HG03565 (cell line): ENCODE results near the gene CROCC.

Experiments used
- ATAC-seq: cut with Tn5 transposase; IDR thresholded peaks from one replicate; pipeline ENCODE4 v1.9.1; 2021; ENCODE audit warnings: mild to moderate bottlenecking, moderate library complexity; ENCODE audit not compliant: unreplicated experiment

The CROCC gene

DNA sequence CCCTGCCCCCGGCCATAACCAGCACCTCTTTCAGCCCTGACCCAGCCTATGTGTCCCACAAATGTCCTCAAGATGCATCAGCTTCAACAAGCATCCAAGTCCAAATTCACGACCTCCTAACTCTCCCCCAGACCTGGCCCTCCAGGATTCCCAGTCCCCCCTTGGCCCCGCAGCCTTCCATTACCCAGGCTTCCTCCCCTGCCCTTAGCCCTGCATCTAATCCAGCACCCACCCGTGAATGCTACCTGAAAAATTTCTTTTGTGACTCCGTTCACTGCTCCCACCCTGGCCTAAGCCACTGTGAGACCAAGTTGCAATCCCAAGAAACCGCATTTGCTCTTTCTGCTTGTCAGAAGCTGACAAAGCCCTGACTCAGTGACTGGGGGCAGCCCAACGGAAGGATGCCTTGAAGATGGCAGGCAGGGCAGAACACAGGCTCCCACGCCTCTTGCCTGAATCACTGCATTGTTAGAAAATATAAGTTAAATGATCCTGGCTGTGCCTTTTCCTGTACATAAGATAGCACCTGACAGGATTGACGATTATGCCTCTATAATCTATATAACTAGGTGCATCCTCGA, 59.6 kb downstream of the CROCC start:
- no peak for ATAC-seq

DNA sequence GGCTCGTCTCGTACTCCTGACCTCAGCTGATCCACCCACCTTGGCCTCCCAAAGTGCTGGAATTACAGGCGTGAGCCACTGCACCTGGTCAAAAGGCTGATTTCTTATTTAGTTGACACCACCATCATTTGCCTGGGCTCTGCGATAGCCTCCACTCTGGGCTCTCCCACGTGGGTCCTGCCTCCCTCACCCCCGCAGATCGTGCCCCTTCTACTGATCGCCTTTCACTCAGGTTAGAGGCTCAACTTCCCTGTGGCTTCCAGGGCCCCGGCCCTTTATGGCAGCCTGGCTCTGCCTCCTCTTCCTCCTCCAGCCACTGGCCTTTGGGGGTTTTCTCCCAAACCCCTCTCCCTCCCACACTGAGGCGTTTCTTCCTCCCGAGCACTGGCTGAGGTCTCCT, 61.2 kb downstream of the CROCC start:
- ATAC-seq = no peak

DNA sequence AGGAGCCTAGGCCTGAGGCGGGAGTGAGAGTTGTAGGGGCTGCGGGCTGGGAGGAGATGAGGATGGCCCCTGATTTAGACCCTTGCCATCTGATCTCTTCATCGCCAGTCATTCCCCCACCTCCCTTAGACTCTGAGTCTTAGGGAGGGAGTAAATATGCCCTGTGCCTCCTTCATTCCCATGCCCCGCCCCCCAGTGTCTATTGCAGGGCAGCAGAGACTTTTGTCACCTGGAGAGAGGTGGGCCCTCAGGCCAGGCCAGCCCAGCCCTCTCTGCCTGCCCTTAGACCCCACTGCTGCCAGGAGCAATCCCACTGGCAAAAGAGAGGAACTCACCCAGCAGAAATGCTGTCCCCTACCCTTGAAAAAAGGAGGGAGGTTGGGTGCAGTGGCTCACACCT, 61.9 kb downstream of the CROCC start:
- ATAC-seq = no peak

DNA sequence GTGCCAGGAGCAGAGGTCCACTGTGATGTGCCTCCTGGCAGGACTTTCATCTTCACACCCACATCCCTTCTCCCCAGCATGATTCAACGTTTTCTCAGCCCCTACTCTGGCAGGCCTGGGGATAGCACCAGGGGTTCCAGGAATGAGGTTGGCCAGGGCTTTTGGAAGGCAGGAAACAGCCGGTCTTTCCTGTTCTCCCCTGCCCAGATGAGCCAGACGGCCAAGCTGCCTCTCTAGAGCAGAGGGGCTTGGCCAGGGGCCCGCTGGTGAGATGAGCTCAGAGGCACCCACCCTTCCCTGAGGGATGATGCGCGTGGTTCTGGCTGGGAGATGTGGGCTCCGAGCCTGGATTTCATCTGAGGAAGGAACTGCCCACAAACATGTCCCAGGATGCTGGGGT, 63.0 kb downstream of the CROCC start:
- ATAC-seq = no peak

DNA sequence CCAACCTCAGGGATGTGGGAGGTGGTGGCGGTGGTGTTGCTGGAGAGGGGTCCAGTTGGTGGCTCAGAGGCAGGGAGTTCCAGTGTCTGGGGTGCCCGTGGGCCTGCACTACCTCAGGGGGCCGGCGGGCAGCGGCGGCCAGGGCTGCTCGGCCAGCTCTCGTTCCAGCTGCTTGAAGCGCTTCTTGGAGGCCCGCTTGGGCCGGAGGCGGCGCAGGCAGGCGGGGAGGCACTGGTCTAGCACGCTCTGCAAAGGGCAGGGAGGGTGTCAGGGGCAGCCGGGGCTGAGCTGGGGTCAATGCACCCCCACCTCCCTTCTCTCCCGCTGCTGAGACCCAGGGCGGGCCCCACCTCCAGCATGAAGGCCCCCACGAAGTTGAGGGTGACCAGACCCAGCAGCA, 64.4 kb downstream of the CROCC start:
- no peak for ATAC-seq

DNA sequence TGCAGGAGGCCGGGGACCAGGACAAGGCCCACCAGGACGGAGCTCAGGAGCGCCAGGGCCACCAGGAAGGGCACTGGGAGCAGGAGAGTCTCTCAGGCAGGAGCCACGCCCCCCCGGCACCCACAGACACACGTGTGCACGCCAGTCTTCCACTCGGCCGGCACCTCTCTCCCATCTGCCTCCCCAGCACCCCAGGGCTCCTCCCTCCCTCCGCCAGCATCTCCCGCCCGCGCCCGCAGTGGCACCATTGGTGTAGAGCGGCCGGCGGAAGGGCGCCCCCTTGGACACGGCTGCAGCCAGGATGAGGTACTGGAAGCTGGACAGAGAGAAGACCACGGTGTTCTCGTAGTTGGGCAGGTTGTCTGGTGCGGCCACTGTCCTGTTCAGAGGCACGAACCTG, 64.8 kb downstream of the CROCC start:
- ATAC-seq = no peak

DNA sequence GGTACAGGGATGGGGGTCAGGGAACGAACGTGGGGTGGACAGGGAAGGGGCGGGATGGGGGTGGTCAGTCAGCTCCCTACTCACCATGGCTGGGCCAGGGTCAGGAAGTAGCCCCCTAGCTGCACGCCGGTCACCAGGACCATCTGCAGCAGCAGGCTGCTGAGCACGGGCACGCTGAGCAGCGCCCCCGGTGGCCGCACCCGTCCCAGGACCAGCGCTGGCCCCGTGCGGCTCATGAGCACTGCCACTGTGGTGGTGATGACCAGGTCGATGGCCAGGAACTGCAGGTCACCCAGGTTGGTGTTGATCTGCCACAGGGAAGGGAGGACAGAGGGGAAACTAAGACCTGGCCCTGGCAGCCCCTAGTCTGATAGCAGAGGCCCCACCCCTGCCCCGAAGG, 65.2 kb downstream of the CROCC start:
- no peak for ATAC-seq

DNA sequence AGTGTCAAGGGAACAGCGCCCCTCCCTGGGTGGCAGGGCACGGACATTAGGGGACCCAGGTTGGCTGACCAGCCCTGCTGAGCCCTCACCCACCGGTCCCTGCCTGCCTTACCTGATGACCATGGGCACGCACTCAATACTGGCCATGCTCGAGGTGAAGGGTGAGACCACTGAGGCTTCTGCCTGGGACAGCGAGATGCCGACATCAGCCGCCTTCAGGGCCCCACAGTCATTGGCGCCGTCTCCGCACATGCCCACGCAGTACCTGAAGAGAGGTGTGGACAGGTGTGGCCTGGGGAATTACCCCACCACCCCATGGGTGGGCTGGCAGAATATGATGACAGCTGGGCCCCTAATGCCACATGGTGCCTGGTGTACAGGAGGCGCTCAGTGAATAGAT, 66.5 kb downstream of the CROCC start:
- no peak for ATAC-seq

DNA sequence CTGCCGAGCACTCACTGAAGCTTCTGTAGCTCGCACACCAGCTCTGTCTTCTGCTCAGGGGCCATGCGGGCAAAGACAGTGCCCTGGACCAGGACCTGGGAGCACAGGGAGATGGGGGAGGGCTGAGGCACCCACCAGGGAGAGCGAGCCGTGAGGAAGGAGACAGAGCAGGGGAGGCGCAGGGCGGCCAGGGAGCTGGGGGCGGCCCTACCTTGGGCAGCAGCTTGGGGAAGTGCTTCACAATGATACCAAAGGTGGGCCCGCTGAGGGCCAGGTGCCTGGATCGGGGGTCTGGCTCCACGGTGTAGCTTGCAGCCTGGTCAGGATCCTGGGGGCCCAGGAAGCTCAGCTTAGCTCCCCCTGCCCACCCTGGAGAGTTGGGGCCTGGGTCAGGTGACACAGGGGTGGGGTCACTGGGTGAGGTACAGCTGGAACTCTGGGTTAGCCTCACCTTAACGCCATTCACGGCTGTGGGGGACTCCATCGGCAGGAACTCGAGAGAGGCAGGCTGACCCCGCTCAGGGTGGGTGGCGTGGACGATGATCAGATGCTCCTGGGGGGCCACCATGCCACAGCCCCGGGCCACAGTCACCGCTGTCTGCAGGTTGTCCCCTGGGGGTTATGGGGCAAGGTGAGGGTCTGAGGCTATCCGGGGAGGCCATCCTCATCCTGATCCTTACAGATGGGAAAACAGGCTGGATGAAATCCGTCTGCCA, 68.1 kb downstream of the CROCC start:
- ATAC-seq = no peak

DNA sequence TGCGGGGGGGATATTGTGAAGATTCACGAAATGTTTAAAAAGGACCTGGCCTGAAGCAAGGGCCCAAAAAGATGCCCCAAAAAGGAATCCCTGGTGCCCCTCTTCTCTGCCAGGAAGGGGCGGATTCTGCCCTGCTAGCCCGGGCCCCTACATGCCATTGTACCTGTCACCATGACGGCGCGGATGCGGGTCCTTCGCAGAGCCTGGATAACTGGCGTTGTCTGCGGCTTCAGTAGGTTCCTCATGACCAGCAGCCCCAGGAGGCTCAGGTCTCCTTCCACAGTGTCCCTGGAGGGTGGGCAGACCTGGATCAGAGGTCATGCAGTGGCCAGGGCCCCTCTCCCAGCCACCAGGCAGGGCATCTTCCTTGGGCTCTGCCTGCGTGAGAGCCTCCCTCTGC, 69.8 kb downstream of the CROCC start:
- no peak for ATAC-seq

DNA sequence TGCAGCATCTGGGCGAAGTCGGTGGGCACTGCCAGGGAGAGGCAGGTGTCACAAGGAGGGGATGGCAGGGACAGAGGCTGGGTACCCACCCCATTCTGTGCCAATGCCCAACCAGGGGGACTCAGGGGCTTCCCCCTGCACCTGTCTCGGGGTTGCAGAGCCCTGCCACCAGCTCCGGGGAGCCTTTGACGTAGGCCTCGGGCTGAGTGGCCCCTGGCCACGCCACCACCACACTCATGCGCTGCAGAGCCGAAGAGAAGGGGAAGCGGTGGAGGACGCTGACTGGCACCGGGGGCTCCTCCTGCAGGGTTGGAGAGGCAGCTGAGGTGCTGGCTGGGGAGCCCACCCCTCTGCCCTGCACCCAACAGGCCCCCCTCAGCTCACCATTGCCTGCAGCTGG, 70.4 kb downstream of the CROCC start:
- ATAC-seq = no peak

DNA sequence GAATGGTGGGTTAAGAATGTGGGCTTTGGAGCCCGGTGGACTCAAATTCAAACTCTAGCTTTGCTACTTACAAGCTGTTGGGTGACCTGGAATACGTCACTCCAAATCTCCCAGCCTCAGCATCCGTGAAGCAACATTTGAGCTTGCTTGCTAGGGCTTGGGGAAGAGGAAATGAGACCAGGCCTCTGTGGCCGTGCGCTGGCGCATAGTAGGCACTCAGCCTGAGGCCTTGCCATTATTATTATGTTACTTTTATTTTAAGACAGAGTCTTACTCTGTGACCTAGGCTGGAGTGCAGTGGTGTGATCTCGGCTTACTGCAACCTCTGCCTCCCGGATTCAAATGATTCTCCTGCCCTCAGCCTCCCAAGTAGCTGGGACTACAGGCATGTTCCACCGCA, 70.9 kb downstream of the CROCC start:
- no peak for ATAC-seq

DNA sequence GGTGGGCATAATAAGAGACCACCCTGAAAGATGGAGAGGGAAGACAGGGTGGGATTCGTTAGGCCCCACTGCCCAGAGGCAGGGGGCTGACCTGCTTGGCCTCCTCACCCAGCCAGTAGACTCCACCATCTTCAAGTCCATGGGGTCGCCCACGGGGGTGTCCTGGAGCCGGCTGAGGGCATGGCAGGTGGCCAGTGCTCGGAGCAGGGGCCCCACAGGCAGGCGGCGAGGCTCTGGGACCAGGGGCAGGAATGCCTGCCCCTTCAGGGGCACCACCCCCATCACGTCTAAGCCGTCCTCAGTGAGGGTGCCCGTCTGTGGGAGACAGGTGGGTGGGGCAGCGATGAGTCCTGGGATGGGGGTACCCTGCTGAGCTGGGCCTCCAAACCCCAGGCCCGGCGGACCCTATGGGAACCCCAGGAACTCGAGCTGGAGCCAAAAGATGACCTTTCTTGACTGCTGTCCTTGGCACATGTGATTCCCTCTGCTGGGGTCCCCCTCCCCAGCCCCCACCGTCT, 71.8 kb downstream of the CROCC start:
- no peak for ATAC-seq

DNA sequence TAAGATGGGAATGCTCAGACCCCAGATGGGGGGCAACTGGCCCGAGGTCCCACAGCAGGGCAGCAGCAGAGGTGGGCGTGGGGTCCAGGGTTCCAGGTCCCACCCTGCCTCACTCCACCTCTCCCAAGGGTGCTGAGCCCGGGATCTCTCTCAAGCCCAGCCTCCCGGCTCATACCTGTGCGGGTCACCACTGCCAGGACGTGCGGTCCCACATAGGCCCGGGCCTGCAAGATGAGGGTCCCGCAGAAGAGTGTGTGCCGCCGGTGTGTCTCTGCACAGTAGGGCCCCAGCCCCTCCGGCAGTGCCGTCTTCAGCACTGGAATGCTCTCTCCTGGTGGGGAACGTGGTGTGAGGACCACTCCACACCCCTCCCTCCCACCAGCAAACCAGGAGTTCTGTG, 75.1 kb downstream of the CROCC start:
- no peak for ATAC-seq

DNA sequence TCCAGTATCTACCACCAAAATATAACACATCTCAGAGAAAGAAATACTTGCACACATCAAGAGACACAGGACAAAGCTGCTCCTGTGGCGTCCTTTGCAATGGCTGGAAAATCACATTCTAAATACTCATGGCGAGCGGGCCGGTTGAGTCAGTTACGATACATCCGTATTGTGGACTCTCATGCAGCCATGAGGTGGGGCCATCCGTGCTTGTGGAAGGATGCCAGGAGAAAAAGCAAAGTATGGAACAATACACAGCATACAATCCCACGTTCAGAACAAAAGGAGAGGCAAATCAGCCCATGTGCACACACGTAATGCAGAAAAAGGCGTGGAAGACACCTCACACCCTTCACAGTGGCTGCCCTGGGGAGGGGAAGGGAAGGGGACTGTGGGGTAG, 76.9 kb downstream of the CROCC start:
- no peak for ATAC-seq

DNA sequence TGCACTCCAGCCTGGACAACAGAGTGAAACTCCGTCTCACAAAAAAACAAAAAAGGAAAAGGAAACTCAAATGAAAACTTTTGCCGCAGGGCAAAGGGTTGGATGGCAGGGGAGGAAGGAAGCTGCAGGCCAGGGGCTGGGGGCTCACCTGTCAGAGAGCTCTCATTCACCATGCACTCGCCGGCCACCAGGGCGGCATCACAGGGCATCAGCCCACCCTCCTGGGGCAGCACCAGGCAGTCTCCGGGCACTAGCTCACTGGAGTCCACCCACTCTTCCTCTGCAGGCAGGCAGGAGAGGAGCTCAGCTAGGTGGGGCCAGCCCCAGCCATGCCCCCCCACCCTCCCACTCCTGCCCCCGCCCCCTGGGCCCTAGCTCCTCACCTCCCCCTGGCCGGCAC, 78.1 kb downstream of the CROCC start:
- ATAC-seq = no peak

DNA sequence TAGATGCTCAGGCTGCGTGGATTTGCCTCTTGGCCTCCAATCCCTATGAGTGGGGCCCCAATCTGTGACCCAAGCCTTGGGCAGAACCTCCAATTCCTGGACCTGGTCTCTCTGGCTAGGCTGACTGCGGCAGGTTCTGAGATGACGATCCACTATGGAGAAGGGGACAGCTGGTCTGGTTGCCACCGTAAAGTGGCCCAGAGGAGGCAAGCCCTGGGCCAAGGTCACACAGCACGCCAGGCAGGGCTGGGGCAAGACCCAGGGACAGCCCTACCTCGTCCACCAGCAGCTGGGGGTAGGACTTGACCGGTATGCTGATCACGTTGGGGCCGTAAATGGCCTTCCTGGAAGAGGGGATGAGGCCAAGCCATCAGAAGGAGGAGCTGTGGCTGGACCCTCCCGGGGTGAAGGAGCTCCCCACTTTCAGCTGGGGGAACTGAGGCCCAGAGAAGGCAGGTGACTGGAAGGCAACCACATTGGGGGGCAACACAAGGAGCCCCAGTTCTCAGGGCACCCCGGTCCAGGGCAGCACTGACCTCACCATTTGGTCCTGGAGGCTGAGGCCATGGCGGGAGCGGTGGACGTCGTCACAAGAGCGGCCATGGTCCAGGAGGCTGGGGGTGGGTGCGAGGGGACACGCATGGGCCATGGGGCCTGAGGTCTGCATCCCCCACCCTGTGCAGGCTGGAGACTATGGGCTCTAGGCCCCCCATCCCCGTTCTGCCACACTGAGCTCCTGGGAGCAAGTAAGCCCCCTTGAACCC, 80.2 kb downstream of the CROCC start:
- no peak for ATAC-seq

DNA sequence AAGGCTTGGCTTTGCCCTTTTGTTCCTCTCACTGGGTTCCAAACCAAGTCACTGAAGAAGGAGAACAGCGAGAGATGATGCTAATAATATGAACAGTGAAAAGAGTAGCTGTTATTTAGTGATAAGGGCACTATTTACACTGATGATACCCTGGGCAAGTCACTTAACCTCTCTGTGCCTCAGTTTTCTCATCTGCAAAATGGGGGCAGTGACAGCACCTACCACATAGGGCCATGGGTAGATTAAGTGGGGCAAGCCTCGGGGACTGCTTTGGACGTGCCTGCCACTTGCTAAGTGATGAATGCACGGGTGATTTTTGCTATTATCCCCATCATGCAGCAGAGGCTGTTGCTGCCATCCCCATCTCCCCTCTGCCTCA, 80.8 kb downstream of the CROCC start:
- no peak for ATAC-seq

DNA sequence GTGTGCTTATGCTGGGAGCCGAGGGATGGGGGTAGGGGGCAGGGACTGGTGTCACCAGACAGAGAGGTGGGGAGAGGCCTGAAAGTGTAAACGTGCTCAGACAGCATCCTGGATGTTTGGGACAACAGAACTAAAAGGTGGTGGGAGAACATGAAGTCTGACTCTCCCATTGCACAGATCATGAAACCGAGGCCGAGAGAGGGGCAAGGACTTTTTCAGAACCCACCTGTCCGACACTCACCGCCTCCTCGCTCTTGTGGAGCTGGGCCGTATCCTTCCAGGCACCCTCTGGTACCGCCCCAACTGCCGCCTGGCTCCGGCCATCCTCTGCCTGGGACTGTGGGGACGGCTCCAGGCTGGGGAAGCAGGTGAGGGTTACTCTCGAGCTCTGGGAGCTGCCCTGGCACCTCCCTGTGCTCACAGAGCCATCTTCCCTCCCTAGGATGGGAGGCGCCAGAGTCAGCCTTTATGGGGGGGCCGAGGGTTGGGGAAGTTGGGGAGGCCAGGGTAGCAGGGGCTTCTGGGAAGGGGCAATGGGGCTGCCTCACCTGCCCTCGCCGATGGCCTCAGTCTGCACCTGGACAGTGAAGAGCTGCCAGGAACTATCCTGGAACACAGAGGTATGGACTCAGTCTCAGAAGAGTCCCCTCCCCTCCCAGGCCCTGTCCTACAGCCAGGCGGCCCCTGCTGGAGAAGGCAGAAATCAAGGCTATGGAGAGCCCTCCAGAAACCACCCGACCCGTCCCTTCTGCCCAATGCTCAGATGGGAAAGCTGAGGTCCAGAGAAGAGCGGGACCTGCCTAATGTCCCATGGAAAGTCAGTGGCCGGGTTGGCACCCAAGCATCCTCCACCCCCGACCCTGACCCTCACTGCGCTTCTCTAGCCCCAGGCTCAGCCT, 83.0 kb downstream of the CROCC start:
- ATAC-seq = no peak

DNA sequence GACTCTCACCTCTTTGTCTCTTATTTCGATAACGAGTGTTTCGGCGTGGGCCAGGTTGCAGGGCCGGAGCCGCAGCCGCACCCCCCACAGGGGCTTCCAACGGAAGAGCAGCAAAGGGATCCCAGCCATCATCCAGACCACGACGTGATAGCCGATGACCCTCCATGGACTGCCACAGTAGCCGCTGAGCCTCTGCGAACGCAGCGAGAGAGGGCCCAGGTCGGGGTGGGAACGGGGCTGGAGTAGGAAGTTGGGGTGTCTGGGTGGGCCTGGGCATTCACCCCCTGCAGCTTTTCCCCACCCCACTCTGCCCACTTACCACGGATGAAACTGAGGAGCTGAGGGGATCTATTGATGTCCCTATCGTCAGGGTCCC, 83.6 kb downstream of the CROCC start:
- ATAC-seq = no peak

DNA sequence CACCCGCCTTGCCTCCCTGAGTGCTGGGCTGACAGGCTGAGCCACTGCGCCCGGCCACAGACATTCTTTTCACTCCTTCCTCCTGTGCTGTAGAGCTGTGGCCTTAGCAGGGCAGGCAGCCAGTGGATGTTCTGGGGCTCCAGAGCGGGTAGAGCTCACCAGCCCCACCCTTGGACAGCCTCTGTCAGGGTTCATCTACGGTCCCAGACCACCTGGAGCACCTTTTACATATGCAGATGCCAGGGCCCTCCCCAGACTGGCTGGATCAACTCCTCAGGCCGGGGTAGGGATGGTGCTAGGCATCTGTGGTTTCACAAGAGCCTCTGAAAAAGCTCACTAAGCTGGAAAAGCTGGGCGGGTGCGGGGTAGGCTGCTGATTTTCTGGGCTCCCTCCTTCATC, 85.4 kb downstream of the CROCC start:
- ATAC-seq = no peak
